ENCODE measurements around the gene METTL8.
"Not testable (repeated sequence)": the region's sequence is repeated elsewhere in the genome, so short reads cannot be mapped to it uniquely, and the experiment has no call there.

Gene METTL8

DNA sequence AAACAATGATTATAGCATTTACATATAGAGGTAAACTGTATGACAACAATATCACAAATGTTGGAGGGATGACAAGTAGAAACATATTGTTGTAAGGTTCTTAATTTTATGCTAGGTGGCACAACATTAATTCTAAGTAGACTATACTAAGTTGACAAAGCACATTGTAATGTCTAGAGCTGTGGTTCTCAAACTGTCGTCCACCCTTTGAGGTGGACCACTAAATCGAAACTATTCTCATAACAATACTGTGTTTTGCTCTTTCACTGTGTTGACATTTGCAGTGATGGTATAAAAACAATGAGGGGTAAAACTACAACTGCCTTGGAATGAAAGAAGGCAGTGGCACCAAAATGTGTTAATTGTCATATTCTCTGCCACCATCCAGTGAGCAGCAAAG lies 66.1 kb downstream of the METTL8 start:
- DNase-seq (ENCODE audit: low read depth), result no peak
- no peak overlapping the region for H3K4me3 ChIP-seq (ENCODE audit: control insufficient read depth, low read depth, low read length)
- TF ChIP-seq, protein P1, sequence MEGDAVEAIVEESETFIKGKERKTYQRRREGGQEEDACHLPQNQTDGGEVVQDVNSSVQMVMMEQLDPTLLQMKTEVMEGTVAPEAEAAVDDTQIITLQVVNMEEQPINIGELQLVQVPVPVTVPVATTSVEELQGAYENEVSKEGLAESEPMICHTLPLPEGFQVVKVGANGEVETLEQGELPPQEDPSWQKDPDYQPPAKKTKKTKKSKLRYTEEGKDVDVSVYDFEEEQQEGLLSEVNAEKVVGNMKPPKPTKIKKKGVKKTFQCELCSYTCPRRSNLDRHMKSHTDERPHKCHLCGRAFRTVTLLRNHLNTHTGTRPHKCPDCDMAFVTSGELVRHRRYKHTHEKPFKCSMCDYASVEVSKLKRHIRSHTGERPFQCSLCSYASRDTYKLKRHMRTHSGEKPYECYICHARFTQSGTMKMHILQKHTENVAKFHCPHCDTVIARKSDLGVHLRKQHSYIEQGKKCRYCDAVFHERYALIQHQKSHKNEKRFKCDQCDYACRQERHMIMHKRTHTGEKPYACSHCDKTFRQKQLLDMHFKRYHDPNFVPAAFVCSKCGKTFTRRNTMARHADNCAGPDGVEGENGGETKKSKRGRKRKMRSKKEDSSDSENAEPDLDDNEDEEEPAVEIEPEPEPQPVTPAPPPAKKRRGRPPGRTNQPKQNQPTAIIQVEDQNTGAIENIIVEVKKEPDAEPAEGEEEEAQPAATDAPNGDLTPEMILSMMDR (IDR thresholded peaks at IDR 0.05; ENCODE audit: control insufficient read depth, insufficient read depth, low read depth, low read length, missing control alignments), result no peak

DNA sequence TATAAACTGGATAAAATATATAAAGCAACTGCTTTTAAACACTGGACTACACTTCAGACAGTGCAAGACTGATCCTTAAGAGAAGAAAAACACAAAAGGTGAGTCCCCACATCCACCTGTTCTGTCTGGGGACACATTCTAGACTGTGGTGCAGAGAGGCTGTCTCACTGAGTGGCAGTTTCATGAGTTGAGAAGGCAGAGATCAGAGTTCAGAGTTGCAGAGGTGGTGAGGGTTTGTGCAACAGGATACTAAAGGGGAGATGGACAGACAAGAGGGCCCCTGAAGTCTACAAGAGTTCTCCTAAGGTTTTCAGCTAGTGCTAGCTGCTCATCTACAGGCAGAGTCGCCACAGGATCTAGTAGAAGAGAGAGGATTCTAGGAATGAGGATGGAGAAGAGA lies 68.0 kb downstream of the METTL8 start:
- no peak for DNase-seq (ENCODE audit: low read depth)
- TF ChIP-seq, protein P1 (IDR thresholded peaks at IDR 0.05; ENCODE audit: control insufficient read depth, insufficient read depth, low read depth, low read length, missing control alignments), result no peak
- H3K4me3 ChIP-seq (ENCODE audit: control insufficient read depth, low read depth, low read length), result no peak overlapping the region

GRCh38 chr2:171365232-171365631 lies 68.6 kb downstream of the METTL8 start:
- TF ChIP-seq, protein P1 (IDR thresholded peaks at IDR 0.05; ENCODE audit: control insufficient read depth, insufficient read depth, low read depth, low read length, missing control alignments), result no peak
- H3K4me3 ChIP-seq (ENCODE audit: control insufficient read depth, low read depth, low read length), result no peak overlapping the region
- no peak for DNase-seq (ENCODE audit: low read depth)

DNA sequence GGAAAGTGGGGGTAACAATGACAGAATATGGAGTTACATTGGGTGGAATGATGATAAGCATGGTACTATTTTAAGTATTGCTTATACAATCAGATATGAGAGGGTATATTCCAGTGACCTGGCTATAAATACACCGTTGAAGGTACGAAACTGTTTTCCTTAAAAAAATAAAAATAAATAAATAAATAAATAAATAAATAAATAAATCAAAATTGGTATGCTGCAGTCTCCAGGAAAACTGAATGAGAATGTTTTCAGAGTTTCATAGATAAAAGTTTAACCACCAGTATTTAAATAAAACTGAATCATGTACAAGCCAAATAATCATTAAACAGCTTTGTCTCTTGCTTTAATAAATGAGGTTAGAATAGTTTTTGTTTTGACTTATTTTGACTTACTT lies 71.4 kb downstream of the METTL8 start:
- no peak for DNase-seq (ENCODE audit: low read depth)
- H3K4me3 ChIP-seq (ENCODE audit: control insufficient read depth, low read depth, low read length), result no peak overlapping the region
- TF ChIP-seq, protein P1 (IDR thresholded peaks at IDR 0.05; ENCODE audit: control insufficient read depth, insufficient read depth, low read depth, low read length, missing control alignments), result no peak

DNA sequence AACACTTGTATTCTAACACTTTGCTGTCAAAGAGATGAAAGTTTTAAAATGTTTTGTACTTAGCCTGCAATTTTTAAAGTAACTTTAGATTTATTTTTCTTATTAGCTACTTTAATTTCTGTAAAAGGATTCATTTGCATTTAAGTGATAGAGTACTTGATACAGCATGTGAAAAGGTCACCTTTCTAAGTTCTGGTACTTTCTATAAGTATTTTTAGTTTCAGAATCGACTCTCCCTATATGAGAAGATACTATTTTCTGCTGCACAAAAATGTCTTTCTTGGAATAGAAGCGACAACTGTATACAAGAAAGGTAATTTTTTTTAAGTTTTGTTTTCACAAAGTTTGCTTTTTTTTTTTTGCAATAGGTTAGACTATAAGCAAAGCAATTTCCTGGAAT lies 72.9 kb downstream of the METTL8 start:
- DNase-seq (ENCODE audit: low read depth), result no peak
- TF ChIP-seq, protein P1 (IDR thresholded peaks at IDR 0.05; ENCODE audit: control insufficient read depth, insufficient read depth, low read depth, low read length, missing control alignments), result no peak

GRCh38 chr2:171353746-171354145 lies 80.0 kb downstream of the METTL8 start:
- not testable (repeated sequence) for H3K4me3 ChIP-seq (ENCODE audit: control insufficient read depth, low read depth, low read length); DNase-seq (ENCODE audit: low read depth)

More for the DNA sequence above, 72.9 kb downstream of the METTL8 start:
- H3K4me3 ChIP-seq (ENCODE audit: control insufficient read depth, low read depth, low read length), result no peak overlapping the region

GRCh38 chr2:171348056-171348455 lies 85.7 kb downstream of the METTL8 start:
- TF ChIP-seq, protein P1 (IDR thresholded peaks at IDR 0.05; ENCODE audit: control insufficient read depth, insufficient read depth, low read depth, low read length, missing control alignments), result no peak
- no peak overlapping the region for H3K4me3 ChIP-seq (ENCODE audit: control insufficient read depth, low read depth, low read length)
- no peak for DNase-seq (ENCODE audit: low read depth)

Data from AG09309 (cell line).